Esophagus squamous epithelium (tissue), 4 donors: ENCODE data around the gene TPGS1.

Experiments used
- POLR2A ChIP-seq, 4 donors: fragments of 450-650 bp; IDR thresholded peaks; one replicate each; pipeline ENCODE4 v1.6.1; 2017; ENCODE audit warnings: antibody characterized with exemption in 4 of 4, mild to moderate bottlenecking in 4 of 4, moderate library complexity in 3 of 4
- TF ChIP-seq, protein P1 (sequence below), 6 experiments: fragments of 450-650 bp in 4 of 6; fragments of 200-600 bp in 2 of 6; sonication (generic) in 2 of 6; IDR thresholded peaks; one replicate each; pipeline ENCODE4 v1.5.1; 2016 to 2019; ENCODE audit warnings: antibody characterized with exemption in 6 of 6, mild to moderate bottlenecking in 4 of 6, moderate library complexity in 4 of 6

DNA sequence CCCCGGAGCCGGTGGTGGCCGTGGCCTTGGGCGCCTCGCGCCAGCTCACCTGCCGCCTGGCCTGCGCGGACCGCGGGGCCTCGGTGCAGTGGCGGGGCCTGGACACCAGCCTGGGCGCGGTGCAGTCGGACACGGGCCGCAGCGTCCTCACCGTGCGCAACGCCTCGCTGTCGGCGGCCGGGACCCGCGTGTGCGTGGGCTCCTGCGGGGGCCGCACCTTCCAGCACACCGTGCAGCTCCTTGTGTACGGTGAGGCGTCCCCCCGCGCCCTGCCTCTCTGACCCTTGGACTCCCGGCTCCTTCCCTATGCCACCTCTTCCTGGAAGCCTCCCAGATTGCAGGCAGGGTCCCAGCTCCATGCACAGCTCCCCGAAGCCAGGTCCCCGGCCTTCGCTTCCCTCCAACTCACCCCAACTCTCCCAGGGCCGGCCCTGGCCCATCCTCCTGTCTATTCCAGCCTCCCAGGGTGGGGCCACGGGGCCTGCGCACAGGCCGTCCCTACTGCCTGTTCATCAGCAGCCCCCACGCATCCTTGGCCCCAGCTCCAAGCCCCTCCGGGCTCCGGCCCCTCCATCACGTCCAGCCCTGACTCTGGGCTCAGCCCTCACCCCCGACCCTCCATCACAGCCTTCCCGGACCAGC, 9.3 kb upstream of the TPGS1 start:
- TF ChIP-seq, protein P1, sequence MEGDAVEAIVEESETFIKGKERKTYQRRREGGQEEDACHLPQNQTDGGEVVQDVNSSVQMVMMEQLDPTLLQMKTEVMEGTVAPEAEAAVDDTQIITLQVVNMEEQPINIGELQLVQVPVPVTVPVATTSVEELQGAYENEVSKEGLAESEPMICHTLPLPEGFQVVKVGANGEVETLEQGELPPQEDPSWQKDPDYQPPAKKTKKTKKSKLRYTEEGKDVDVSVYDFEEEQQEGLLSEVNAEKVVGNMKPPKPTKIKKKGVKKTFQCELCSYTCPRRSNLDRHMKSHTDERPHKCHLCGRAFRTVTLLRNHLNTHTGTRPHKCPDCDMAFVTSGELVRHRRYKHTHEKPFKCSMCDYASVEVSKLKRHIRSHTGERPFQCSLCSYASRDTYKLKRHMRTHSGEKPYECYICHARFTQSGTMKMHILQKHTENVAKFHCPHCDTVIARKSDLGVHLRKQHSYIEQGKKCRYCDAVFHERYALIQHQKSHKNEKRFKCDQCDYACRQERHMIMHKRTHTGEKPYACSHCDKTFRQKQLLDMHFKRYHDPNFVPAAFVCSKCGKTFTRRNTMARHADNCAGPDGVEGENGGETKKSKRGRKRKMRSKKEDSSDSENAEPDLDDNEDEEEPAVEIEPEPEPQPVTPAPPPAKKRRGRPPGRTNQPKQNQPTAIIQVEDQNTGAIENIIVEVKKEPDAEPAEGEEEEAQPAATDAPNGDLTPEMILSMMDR (IDR thresholded peaks at IDR 0.05): no peak
- no peak for TF ChIP-seq POLR2A (IDR thresholded peaks at IDR 0.05)
